T-helper 1 cell (primary cell): ENCODE data around the gene FOSL2.

Source experiments
- DNase-seq, 5 donors: peaks; one replicate each; pipeline ENCODE4 v3.0.0-alpha.2; 2012 to 2020
- total RNA-seq, 4 donors: gene quantifications; one replicate each; lab custom pipeline; 2026; lab: John Stamatoyannopoulos, UW

FOSL2 gene
- total RNA-seq = 88.6 to 384 (median 244) reads per million in 4 donors

- peak; percentile 89 to 99 (median 93) for DNase-seq
Observed at GRCh38 chr2:28392297-28393113, at the start of gene FOSL2. Gene FOSL2, plus strand, starts transcription at chr2:28392858. Its CDS starts 863 bp downstream, at chr2:28393721.

- no peak for DNase-seq
Observed at GRCh38 chr2:28343184-28343942, 49.3 kb upstream of the FOSL2 start.

DNA sequence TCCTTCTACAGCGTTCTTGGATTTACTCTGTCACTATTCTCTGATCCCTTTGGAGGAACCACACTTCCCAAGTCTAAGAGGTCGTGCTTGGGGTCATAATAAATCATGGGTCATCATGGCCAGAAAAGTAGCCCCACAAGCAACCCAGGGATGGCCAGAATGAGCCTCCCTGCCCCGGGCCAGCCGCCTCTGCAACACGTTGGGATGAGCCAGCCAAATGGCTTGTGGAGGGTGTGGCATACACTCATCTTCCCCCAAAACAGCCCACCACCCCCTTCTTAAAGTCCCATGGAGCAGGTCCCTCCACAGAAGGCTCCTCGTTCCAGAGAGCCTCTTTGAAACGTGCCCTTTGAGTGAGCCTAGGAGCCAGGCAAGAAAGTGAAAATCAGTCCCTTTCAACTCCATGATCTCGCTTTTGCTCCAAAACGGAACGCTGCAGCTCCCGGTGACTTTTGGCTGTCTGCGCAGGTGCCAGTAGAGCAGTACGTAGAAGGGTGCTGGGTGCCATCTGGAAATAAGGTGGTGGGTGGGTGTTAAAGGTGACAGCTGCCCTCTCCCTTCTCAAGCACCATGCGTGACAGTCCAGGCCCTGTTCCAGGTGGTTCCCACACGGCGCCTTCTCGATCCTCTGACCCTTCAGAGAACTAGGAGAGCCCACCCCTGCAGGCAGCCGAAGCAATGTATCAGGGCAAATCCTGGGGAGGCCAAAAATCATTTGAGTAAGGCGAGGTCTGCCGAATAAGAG is 48.5 kb upstream of the FOSL2 start:
- DNase-seq = no peak

GRCh38 chr2:28344756-28345373 is 47.8 kb upstream of the FOSL2 start:
- no peak for DNase-seq

- DNase-seq = no peak
Observed at GRCh38 chr2:28345619-28346018, 47.0 kb upstream of the FOSL2 start.

GRCh38 chr2:28346587-28346986 is 46.1 kb upstream of the FOSL2 start:
- DNase-seq = no peak

DNA sequence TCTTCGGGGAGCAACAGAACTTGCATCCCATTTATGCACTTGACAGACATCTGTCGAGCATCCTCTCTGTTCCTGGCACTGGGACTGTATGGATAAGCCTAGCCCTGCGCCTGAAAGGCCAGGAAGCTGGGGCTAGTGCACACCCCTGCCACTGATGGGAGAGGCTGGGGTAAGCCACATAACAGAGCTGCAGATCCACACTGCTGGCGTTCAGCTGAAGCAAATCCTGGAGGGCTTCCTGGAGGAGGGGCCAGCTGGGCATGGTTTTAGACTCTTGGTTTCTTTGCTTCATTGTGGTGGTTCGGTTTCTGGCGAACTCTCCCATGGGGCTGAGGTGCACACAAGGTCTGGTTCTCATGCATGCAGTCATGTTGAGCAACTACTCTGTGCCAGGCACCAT is 45.5 kb upstream of the FOSL2 start:
- no peak for DNase-seq

DNA sequence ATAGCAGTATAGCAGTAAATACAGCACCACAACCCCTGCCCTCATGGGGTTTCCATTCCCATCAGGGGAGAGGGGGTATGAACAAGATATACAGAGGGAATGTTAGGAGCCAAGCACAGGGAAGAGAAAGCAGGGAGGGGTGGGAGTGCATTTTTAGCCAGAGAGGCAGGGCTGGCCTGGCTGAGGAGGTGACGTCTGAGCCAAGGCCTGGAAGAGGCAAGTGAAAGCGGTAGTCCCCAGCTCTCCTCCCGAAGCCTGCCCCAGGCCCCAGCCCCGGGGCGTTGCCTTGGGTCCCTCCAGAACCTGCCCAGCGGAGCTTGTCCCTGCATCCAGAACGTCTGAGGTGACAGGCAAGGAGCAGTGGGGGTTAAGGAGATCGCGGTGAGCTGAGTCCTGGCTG is 45.1 kb upstream of the FOSL2 start:
- DNase-seq = no peak

DNA sequence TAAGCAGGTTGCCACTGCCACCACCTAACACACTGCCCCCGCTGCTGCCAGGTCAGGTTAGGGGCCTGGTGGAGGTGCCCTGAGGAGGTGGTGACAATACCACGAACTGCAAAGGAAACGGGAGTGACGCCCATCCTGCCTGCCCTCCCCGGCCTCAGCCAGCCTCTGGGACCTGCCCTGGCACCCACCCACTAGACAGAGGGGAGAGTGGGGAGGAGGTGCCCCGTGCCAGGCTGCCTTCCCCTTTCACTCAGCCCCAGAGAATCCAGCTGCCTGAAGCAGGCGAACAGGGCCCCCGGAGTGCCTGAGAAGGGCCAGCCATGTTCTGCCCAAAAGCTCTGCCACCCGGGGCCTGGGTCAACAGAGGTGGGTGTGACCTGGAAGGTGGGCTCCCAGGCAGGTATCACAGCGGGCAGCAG is 44.5 kb upstream of the FOSL2 start:
- DNase-seq = peak; percentile 31 to 93 (median 38)

DNA sequence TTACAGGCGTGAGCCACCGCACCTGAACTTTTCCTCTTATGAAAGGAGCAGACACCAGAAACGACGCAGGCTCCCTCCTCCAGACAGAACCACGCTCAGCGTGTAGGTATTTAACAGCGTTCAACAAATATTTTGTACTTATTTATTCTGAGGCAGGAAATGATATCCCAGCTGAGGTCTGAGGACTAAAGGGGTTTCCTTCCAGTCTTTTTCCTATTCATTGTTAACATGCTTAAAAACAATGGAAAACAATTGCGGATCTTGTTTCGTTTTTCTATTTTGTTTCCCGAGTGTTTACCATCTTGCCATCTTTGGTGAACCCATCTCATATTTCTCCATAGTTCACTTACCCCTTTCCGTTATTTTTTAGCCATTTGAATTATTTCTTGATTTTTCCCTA is 43.7 kb upstream of the FOSL2 start:
- no peak for DNase-seq

DNA sequence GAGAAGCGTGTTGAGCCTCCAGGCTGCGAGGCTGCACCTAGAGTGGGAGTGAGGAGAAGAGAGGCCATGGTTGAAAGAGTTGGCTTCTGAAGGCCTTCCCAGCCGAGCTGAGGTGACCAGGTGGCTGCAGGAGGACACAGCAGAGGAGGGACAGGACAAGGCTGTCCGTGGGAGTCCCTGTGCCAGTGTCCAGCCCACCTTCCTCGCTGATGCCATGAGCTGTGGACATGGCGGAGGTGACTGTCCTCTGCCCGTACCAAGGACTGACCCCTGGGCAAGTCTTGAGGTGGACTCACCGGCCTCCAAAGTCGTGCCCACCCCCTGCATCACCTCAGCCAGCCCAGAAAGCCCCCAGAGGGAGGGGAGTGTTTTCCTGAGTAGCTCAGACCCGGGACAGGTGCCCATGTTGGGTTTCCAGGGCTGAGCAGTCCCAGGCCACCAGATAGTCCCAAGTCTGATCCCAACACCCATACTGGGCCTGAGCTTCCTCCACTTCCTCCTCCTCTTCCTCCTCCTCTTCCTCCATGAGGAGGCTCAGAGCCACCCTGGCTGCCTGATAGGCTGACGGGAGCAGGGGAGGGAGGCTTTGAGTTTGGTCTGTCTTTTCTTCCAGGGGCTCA is 43.0 kb upstream of the FOSL2 start:
- no peak for DNase-seq

DNA sequence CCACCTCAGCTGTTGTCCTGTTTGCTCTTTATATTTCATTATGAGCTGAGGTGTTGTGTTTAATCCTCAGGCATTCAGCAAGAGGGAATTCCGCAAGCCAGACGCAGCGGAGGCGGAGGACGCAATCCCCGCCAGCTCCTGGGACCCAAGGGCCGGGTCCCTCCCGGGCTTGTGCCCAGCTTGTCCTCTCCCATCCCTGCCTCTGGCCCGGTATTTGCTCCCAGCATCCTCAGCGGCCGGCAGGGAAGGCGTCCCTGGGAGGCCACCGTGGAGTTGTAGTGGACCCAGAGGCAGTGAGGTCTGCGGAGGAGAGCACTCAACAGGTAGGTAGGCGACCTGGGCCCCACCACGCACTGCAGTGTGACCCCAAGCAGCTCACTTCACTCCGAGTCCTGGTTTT is 42.5 kb upstream of the FOSL2 start:
- DNase-seq = no peak

GRCh38 chr2:28350791-28351285 is 41.8 kb upstream of the FOSL2 start:
- no peak for DNase-seq

DNA sequence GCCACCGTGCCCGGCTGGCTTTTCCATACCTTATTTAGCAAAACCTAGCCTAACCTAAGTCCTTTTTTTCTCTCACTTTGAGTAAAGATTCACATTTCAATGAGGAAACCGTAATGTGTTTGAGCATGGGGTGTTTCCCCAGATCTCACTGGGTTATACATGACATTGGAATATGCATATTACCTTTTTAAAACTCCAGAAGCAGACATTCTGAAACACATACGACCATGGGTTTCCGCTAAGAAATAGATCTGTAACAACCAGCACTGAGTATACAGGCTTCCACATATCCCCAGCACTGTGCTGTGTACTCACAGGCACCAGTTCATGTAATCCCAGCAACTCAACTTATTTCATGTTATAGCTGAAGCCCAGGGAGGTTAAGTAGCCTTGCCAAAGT is 41.0 kb upstream of the FOSL2 start:
- DNase-seq = no peak

DNA sequence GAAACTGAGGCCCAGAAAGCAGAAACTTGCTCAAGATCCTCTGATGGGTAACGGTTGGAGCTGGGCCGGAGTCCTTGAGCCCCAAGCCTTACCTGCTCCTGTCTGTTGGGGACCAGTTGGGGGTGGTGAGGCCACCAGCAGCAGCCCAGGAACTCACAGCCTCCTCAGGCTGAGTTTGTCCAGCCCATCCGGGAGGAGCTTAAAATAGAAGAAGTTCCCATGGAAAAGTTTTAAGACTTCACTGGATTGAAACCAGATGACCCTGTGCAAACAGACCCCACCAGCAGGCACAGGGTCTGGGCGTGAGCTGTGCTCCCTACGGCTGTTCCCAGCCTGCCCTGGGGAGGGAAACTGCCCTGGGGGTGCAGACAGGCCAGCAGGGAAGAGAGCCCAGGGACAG is 40.6 kb upstream of the FOSL2 start:
- DNase-seq = no peak

DNA sequence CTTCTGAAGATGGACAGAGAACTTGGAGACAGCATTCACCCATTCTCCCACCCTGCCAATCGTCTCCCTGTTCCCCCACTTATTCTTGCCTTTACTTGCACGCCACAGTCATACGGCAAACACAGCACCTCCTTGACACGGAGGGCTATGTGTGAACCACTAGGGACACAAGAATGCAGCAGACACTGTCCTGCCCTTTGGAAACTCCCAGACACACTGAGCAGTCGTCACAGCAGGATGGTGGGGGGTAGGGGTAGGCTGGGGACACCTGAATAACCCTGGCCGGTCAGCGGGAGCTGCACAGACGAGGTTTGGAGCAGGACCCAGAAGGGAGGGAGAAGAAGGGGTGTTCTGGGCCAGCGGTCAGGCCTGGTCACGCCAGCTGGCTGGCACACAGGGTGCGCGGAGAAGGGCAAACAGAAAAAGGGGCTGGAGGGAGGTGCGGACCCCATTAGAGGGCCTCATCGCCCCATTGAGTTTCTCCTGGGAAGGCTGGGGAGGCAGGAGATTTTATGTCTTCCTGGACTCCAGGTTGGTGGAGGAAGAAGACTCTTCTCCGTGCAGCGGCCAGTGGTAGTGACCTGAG is 40.0 kb upstream of the FOSL2 start:
- no peak for DNase-seq

DNA sequence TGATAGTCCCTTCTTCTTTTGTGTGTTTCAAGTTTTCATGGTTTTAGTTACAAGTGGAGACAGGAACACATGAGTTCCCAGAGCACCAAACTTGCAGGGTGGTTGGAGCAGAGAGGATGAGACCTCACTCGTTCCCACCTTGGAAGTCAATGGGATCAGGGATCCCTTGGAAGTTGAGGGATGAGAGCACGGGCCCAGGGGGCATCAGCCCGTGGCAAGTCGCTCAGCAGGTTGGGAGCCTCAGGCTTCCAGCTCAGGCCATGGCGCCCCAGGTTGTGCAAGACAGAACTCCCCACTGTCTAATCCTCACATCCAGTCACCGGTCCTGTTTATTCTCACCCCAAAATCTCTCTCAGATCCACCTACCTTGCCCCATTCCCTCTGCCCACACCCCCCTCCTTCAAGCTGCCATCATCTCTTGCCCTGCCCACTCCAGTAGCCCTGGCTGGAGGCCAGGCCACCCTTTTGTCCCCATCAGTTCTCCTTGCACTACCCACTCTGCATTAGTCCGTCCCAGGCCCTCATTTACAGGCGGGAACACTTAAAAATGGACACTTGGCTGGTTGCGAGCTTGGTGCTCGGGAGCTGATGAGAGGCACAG is 37.6 kb upstream of the FOSL2 start:
- no peak for DNase-seq

- no peak for DNase-seq
Observed at GRCh38 chr2:28355521-28356094, 37.0 kb upstream of the FOSL2 start.

DNA sequence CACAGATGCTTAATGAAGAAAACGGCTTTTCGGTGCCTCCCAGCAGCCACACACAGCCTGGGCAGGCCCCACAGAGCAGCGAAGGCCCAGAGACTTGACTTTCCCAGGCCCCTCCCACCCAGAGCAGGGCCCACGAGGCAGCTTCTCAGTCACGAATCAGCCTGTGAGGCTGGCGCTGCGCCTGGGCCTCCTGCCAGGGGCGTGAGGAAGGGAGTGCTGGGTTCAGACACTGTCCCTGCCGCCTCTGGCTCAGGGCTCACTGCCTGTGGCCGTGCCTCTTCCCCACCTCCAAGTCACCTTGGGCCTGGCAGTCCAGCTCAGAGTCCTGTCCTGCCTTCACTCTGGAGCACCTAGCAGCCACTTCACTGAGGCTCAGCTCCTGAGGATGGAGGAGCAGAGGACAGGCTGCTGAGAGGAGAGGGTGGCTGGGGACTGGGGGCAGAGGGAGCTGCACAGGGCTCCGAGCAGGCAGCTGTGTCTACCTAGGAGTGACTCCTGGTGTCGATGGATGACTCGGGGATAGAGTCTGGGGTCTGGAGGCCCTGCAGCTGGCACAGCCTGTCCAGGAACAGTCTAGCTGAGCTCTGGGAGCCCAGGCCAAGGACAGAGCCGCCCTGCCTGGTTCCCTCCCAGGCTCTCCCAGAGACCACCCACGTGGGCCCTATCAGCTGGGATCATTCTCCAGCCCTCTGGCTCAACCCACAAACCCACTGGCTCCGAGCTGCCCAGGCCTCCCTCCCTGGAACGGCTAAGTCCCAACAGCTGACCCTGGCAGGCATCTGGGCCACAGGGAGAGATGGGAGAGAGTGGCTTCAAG is 36.4 kb upstream of the FOSL2 start:
- peak in 1 of 5 donors; percentile 18 for DNase-seq

GRCh38 chr2:28357055-28357454 is 35.6 kb upstream of the FOSL2 start:
- DNase-seq = no peak
